NCI-H2107 (cell line): ENCODE measurements around the gene PECR.
"Not testable (repeated sequence)": the region's sequence is repeated elsewhere in the genome, so short reads cannot be mapped to it uniquely, and the experiment has no call there.

ENCODE experiments used
- DNase-seq: peaks from one replicate; lab custom pipeline; 2025; lab: John Stamatoyannopoulos, UW

Gene PECR

GRCh38 chr2:216002101-216002678, 79.4 kb downstream of the PECR start:
- no peak for DNase-seq

DNA sequence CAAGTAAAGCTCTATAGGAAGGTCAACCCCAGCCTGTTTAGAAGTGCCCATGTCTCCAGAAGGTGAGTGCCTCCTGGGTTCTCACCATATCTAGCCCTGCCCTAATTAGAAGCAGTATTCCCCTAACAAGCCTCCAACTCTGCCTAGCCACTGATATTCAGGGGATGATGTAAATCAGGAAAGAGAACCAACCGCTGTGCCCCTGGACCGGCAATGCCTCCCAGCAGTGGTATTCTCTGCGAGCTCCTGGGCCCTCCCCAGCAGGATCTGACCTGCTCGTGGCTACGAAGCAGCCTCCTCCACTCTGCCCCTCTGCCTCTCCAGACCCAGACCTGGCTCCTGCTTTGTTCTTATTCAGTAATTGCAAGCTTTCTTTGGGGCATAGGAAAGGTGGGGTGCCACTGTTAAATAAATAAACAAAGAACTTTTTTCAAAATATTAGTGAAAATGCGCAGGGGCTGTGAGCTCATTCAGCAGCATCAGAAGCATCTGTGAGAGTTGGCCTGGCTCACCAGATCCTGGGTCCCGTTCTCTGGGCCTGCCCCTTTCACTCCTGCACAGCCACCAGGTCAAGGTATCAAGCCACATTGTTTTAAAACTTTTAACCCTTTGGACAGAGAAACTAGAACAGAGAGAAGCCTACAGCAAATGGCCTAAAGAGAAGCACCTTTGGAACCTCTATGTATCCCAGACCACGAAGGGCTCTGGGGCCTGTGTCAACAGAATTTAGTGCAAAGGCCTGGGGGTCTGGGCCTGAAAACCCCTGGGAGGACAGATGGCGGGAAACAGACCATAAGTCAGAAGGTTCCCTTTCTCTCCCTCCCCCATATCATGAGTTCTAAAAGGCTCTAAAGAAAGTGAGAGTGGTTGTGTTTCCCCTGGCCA, 80.2 kb downstream of the PECR start:
- no peak for DNase-seq

GRCh38 chr2:215998636-215999035, 83.0 kb downstream of the PECR start:
- no peak for DNase-seq

GRCh38 chr2:215997219-215997618, 84.4 kb downstream of the PECR start:
- DNase-seq = no peak

DNA sequence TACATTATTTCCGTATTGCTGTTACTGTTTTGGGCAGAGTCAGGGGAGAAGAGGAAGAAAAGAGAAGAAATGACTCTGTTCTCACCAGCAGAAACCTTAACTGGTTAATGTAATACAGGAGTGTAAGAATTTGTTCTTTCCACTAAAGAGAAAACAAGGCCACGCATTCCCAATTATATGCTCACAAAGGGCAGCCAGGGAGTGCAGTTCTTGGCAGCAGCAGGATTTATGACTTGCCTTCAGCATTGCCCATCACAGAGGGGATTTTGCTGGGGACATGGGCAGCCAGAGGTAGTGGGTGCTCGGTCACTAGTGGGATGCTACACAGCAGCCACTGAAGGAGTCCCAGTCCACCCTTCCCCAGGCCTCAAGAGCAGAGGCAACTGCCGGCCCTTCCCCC, 86.7 kb downstream of the PECR start:
- no peak for DNase-seq

GRCh38 chr2:215988556-215989207, 92.9 kb downstream of the PECR start:
- DNase-seq = not testable (repeated sequence)
